DMS 273 (cell line): ENCODE results near the gene MED9.
"Not testable (repeated sequence)": the region's sequence is repeated elsewhere in the genome, so short reads cannot be mapped to it uniquely, and the experiment has no call there.

ENCODE experiments used
- DNase-seq: peaks from one replicate; lab custom pipeline; 2025; ENCODE audit not compliant: unreplicated experiment; lab: John Stamatoyannopoulos, UW

MED9 gene

DNA sequence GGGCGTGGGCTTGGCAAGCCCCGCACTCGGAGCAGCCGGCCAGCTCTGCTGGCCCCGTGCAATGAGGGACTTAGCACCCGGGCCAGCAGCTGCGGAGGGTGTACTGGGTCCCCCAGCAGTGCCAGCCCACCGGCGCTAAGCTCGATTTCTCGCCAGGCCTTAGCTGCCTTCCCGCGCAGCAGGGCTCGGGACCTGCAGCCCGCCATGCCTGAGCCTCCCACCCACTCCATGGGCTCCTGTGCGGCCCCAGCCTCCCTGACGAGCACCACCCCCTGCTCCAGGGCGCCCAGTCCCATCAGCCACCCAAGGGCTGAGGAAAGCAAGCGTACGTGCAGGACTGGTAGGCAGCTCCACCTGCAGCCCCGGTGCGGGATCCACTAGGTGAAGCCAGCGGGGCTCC, 9.6 kb downstream of the MED9 start:
- not testable (repeated sequence) for DNase-seq

DNA sequence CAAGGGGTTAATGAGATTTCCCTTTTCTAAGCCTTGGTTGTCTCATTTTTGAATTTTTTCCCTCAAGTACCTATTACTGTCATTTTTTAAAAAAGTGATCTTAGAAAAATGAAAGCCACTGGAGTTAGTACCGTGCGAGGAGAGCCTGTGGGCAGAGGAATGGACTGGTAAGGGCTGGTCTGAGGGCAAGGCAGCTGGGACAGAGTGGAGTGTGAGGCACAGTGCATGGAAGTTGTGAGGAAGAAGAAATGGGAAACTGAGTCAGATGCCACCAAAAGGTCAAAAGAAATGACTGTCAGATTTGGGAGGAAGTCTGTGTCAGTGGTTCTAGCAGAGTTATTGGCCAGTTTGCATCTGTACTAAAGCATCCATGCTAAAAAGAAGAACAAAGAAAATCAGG, 11.2 kb downstream of the MED9 start:
- DNase-seq: no peak

DNA sequence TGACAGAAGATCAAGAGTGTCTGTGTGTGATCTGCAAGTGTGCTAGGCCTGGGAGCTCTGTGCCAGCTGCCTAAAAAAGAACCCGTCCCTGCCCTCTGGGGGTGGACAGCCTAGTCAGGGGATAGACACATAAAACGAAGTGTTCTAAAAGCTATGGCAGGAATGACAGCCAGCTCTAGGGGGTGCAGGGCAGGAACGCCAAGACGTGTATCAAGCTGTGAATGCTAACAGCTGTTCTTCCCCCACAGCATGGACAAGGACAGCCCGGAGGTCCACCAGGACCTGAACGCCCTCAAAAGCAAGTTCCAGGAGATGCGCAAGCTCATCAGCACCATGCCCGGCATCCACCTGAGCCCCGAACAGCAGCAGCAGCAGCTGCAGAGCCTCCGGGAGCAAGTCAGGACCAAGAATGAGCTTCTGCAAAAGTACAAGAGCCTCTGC, 14.3 kb downstream of the MED9 start:
- no peak for DNase-seq

DNA sequence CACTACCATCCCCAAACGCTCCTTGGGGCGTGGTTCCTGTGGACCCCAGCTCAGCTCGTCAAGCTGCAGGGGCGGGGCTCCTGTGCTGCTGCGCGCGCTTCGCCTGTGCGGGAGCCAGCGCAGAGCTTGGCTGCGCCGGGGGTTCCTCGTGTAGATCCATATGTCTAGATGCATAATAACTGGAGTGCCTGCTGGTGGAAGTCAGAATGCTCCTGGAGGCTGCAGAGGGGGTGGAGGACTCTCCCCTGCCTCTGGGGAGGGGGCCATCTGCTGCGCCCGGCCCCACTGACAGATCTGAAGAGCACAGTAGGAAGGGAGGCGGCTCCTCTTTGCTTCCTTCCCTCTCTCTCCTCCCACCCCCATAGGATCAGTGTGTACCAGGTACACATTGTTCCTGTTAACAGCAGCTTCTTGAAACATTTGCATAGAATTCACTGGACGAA, 14.8 kb downstream of the MED9 start:
- DNase-seq: peak; percentile 71

DNA sequence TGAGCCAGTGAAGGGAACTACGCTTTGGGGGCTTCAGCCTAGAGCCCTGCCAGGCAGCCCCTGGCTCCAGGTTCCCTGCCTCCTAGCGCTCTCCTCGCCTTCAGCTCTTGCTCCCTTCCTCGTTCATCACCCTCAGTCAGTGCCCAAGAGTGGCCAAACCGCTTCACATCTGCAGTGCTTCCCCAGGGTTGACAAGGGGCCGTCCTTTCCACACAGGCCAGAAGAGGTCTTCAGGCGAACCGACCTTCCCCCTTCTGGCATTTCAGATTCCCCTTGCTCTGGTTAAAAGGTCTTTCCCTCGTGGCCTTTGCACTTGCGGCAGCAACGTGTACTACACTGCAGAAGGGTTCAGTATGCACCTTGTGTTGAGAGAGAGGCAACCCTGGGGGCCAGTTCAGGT, 15.3 kb downstream of the MED9 start:
- no peak for DNase-seq

DNA sequence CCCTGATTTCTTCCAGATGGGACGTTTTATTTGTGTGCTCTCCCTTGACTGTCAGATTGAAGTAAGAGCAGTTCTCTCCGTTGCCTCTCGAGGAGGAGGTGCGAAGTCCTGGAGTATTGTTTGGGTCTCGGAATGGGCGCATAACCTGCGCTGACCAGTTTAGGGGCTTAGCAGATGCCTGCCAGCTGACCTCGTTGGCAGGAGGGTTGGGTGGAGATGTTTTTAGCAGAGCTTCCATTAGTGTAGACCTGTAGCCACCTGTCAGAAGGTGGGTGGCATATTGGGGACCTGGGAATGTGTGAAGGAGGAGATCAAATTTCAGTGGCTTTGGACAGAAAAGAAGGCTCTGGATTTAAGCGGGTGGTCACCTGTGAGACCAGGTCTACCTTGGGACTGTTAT, 15.8 kb downstream of the MED9 start:
- DNase-seq: no peak

DNA sequence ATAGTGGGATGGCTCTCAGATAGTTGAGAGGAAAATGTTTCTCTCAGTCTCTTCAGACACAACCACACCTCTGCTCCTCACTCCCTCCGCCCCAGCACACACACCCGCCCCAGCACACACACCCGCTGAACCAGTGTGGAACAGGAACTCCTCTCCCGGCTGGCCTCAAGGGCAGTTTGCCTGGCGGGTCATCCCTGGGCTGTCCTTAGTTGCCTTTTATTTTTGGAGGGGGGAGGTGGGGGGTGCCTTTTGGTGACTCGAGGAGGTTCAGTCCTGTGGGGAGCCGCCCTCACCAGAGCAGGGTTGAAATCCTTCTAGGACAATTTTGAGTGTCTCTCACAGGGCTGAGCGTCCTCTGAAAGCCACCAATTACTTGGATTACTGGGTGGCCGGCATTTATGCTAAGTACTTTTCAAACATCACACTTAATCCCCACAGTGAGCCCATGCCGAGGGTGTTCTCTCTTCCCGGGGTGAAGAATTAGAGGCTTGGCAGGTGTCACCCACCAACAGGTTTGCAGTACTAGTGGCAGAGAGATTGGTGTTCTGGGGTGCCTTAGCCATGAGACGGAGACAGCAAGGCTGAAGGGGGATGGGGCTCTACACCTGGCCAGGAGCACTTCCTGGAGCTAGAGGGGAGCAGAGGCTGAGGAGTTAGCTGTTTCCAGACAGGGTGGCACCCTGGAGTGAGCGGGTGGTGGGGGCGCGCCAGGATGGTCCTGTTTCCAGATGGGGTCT, 16.6 kb downstream of the MED9 start:
- no peak for DNase-seq

DNA sequence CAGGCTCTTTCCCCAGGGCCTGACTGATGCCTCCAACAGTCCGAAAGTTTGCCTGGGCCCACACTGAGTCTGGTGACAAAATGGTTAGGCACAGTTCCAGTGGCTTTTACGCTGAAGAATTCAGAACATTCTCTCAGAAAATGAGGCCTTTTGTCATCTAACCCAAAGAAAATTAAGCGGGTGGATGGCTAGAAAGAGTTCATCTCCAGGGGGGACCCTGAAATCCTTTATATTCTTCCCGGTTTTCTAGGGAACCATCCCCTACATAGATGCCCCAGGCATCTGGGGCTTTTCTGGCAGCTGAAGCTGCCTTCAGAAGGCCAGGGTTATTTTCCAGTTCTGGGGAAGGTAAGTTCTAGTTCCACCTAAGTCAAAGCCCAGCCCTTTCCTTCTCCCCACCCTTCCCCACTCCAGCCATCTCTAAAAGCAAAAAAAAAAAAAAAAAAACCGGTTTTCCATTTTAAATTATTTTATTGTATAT, 17.2 kb downstream of the MED9 start:
- DNase-seq: no peak

DNA sequence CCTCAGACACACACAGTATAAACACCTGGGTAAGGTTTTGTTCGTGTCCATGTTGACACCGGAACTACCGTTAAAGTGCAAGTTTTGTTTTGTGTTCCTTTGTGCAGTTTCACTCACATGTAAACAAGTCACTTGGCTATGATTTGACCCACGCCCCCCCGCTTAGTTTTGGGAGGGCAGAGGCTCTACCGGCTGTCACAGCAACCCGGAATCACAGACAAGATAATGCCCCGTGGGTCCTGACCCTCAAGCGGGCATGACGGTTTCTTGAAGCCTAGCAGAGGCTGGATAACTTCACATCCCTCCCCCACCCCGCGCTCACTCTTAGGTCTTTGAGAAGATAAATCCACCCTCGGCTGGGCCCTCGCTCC, 17.7 kb downstream of the MED9 start:
- DNase-seq: no peak

DNA sequence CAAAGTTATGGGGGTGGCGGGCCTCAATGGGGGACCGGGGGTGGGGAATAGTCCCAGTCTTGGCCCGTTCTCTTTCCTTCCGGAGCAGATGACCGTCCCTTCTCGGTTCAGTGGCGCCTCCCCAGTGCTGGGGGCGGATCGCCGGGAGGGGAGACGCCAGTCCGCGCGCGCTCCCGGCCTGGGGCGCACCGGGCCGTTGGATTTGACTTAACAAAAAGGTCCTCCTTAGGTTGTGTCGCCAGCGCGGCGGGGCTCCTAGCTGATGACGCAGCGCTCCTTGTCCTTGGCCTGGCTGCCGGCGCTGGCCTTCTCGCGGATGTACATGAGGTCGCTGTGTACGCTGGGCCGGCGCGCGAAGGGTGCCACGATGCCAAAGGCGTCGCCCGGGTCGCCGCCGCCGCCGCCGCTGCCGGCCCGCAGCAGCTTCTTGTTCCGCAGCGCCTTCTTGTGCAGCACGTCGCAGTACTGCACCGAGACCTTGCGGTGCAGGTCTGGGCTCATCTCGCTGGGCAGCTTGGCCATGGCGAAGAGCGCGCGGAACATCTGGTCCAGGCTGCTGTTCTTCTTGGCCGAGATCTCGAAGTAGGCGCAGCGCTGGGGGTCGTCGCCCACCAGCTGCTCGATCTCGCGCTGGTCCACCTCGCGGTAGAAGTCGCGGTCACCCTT, 18.2 kb downstream of the MED9 start:
- DNase-seq: peak; percentile 75

DNA sequence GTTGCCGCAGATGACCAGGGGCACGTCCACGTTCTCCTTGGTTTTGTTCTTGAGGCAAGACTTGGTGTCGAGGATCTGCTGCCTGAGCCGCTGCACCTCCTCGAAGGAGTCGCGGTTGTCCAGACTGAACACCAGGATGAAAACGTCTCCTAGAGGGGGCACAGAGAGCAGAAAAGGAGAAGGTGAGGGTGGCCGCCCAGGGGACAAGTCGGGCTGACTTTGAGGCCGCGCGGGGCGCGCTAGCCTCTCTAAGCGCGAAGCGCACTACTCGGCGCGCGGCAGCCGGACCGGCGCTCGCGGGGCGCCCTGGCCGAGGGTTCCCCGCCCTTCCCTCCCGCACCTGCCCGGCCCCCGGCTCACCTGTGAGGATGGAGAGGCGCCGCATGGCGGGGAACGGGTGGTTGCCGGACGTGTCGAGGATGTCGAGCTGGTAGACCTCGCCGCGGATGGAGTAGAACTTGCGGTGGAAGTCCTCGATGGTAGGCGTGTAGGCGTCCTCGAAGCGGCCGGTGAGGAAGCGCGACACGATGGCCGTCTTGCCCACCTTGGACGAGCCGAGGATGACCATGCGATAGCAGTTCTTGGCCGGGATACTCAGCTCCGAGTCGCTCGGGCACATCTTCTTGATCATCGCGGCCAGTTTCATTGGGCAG, 18.9 kb downstream of the MED9 start:
- peak; percentile 54 for DNase-seq

DNA sequence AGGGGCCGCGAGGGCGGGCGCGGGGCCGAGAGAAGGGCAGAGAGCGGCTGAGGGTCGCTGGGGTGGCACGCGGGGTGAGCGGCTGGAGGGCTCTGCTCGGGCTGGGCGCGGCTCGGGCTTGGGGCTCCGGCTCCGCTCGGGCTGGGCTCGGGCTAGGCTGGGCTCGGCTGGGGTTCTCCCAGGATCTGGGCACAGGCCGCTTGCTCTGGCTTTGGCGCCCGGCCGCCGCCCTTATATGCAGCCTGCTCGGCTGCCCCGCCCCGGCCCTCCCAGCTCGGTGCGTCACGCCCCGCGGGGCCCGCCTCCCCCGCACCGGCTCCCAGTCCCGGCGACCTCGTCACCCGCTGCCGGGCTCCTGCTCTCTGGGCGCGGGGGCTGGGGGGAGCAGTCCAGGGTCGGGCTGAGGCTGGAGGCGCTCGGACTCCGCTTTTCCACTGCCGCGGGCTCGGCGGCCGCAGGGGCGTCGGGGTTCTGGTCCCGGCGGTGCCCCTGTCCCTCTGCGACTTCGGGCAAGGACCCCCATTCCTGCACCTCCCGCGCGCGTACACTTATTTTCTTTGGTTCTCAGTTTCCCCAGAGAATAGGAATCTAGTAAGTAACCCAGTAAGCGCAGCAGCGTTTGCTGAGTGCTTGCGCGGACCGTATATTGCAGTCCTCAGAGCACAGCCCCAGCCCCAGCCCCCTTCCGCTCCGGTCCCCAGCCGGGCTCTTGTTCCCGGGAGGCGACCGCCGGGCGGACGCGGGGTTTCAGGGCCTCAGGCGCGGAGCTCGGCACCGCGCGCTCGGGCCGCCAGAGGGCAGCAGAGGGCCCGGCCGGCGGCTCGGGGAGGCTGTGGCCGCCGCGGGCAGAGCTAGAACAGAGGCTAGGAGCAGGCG, 19.6 kb downstream of the MED9 start, which contains the start of gene RASD1:
TSS of gene RASD1 (minus strand) at position 207 of the 876 bp plus-strand sequence. CDS start 214 bp downstream, outside the sequence.
- DNase-seq: peak; percentile 89

DNA sequence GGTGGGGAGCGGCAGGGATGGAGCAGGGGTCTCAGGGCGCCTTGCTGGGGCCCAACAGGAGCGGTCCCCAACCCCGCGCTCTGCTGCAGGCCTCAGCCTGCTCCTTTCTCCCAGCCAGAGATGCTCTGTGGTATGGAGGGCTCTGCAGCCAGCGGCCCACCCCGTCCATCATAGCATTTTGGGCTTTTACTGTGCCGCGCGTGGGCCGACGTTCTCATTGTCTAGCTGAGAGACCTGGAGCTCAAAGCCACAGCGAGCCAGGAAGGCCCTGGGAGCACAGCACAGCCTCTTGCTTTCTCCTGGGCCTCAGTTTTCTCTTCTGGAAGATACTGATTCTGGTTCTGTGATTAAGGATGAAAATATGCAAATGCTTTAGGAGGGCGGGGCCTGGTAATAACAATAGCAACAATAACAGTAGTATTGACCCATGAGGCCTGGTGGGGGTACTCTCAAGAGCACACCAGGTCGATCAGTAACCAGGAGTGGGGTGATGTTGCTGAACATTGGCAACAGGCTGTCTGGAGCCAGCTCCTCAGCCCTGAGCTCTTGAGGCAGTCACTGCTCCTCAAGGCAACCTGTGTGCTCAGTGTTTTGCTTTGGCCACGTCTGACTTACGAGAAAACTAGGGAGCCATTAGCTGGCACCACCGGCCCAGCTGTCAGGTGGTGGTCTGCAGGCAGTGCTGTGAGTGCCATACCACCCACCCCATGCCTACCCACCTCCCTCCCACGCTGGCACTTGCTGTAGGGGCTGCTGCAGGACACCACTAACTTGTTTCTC, 20.5 kb downstream of the MED9 start:
- no peak for DNase-seq

DNA sequence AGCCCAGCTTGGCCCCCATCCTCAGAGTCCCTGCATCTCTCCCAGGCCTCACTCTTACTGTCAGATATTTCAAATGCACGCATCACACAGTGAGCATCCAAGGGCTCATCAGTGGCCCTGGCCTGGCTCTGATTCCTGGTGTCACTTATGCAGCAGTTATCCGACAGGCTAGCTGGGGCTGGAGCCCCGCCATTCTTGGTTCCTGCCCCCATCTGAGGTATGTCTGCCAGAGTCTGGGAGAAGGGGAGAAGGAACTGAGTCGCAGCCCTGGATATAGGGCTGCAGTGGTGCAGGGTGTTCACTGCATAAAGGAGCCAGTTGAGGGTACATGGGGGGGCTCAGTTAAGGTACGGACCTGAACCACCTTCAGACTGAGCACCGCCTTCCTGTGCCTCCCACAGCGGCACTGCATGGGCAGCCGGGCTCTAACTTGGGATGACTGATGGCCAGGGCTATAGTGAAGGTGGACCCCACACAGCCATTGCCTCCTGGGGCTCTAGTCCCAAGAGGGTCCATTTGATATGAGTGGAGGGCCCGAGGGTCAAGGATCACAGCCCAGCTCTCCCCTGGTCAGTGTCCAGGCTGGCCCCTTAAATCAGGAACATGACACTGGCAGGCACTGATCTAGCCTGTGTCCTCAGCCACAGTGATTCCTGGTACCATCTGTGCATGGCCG, 21.2 kb downstream of the MED9 start:
- no peak for DNase-seq

DNA sequence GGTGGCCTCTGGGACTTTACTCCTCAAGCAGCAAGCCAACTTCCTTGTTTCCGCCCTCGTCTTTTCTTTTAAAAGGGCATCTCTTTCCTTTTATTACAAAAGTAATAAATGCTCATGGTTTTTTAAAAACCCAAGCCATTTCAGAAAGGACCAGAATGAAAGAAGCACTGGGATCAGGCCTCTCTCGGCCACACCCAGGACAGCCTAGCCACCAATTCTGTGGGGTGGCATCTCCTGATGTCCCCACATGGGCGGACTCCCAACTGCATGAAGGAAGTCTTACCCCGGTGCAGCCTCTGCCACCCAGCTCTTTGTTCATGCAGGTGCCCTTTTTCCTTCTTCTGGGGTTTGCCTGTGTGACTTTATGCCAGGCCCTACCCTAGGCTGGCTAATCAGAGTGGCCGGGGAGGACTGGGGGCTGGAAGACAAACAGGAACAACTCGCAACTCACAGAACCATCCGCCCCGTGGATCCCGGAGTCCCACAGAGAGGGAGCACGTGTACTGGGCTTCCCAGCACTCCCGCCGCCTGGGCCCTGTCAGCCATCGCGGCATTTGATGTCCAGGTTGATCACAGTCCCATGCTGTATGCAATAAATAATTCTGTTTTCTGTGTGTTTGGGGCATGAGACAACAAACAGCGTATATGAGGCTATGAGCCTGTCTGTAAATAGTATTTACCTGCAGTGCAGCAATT, 22.0 kb downstream of the MED9 start:
- DNase-seq: no peak

DNA sequence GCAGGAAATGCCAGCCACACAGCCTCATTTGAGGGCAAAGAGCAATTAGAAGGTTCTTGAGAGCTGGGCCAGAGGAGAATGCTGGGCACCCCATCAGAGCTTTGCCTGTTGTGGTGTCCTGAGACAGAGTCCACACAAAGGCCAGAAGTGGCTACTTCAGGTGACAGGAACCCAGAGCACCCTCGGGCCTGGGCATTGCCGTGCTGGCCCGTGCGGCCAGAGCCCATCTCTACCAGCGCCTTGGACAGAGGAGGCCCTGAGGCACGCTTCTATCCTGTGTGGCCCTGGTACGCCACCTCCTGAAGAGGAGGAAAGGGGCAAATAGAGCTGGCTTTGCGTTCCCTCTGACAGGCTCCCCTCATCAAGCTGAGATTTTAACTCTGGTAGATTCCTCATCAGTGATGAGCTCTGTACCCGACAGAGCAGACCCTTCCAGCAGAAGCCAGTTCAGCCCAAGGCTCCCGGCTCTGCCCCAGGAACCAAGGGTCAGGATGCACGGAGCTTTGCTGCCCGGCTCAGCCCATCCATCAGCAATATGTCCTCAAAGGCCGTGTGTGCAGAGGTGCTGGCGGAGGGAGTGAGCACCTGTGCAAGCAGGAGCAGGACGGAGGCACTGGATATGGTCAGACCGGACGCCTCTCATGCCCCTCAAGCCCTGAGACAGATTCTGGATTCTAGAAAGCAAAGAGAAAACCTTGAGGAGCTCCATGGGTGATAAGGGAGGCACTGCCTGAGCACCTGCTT, 22.8 kb downstream of the MED9 start:
- no peak for DNase-seq

DNA sequence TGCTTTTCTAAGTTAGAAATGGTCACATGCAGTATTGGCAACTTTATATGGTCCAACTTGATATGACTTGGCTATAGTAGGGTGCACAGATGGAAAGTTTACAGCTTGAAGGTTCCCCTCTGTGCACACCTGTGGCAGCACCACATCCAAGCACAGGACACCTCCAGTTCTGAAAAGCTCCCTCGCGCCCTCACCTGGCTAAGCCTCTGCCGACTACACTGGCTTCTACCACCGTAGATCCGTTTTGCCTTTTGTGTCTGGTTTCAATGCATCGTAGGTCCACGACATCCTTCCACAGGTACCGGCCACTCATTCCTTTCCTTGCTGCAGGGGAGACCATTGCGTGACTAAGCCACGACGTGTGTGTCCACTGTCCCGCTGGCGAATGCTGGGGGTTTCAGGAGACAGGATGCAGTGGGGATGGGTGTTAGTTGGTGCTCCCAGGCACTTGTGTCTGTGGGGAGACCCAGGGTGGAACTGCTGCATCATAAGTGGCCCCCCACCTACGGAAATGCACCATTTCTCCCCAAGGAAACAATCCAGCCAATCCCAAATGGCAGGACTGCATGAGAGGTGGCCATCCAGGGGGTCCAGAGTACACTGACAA, 24.3 kb downstream of the MED9 start:
- DNase-seq: no peak
